Suprapubic skin (tissue), 4 donors: ENCODE results near the gene NDUFC2.

Source experiments
- EP300 ChIP-seq: sonication (generic); formaldehyde crosslinking; IDR thresholded peaks from one replicate; pipeline ENCODE4 v1.6.1; 2017; ENCODE audit warnings: antibody characterized with exemption
- POLR2A ChIP-seq, 2 donors: fragments of 450-650 bp; IDR thresholded peaks; one replicate each; pipeline ENCODE4 v1.6.1; 2017; ENCODE audit warnings: antibody characterized with exemption in 2 of 2, mild to moderate bottlenecking in 2 of 2, moderate library complexity in 2 of 2
- POLR2AphosphoS5 ChIP-seq, 3 donors: sonication (generic); formaldehyde crosslinking; IDR thresholded peaks; one replicate each; pipeline ENCODE4 v1.6.1; 2017; ENCODE audit warnings: antibody characterized with exemption in 3 of 3
- TF ChIP-seq, protein P1 (sequence below), 2 donors: fragments of 200-600 bp in 1 of 2; fragments of 450-650 bp in 1 of 2; sonication (generic) in 1 of 2; IDR thresholded peaks; one replicate each; pipeline ENCODE4 v1.5.1; 2016 to 2019; ENCODE audit warnings: antibody characterized with exemption in 2 of 2, mild to moderate bottlenecking in 1 of 2, moderate library complexity in 1 of 2

DNA sequence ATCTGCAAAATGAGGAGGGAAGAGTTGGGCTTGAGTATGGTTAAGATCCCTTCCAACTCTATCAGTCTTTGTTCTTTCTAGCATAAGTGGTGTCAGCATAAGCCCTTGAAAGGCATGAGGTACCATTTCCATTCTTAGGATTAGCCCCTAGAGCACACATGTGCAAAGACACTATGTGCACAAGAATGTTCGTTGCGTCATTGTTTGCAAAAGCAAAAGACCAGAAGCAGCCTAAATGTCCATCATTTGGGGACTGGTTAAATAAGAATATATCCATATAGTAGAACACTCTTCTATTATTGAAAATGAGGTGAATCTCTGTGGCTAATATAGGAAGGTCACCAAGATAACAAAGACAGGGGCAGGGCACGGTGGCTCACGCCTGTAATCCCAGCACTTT is 46.6 kb downstream of the NDUFC2 start:
- TF ChIP-seq, protein P1, sequence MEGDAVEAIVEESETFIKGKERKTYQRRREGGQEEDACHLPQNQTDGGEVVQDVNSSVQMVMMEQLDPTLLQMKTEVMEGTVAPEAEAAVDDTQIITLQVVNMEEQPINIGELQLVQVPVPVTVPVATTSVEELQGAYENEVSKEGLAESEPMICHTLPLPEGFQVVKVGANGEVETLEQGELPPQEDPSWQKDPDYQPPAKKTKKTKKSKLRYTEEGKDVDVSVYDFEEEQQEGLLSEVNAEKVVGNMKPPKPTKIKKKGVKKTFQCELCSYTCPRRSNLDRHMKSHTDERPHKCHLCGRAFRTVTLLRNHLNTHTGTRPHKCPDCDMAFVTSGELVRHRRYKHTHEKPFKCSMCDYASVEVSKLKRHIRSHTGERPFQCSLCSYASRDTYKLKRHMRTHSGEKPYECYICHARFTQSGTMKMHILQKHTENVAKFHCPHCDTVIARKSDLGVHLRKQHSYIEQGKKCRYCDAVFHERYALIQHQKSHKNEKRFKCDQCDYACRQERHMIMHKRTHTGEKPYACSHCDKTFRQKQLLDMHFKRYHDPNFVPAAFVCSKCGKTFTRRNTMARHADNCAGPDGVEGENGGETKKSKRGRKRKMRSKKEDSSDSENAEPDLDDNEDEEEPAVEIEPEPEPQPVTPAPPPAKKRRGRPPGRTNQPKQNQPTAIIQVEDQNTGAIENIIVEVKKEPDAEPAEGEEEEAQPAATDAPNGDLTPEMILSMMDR (IDR thresholded peaks at IDR 0.05), result no peak
- TF ChIP-seq POLR2A (IDR thresholded peaks at IDR 0.05) (no peak), EP300 (no peak), POLR2AphosphoS5 (IDR thresholded peaks at IDR 0.05) (no peak)
